SU-DHL-6 (cell line): ENCODE results near the gene LSP1.

ENCODE experiments used
- H2AFZ ChIP-seq: fragments of 200-600 bp; sonication (generic); 2 replicates; pipeline ENCODE4 v1.6.1; 2014; ENCODE audit warnings: low read depth, mild to moderate bottlenecking, moderate library complexity, mixed read lengths, antibody characterized with exemption, low read length; ENCODE audit not compliant: severe bottlenecking
- H3F3A ChIP-seq: fragments of 200-600 bp; shearing (Covaris generic); 2 replicates; pipeline ENCODE4 v1.6.0; 2016; ENCODE audit warnings: antibody characterized with exemption, mild to moderate bottlenecking; ENCODE audit not compliant: insufficient read depth
- H3K27ac ChIP-seq: fragments of 200-600 bp; sonication (generic); 2 replicates; pipeline ENCODE4 v1.5.1; 2016; ENCODE audit warnings: low read depth, mild to moderate bottlenecking, low read length, moderate library complexity, mixed read lengths
- H3K27me3 ChIP-seq: fragments of 200-600 bp; sonication (generic), shearing (Covaris generic); 2 replicates; pipeline ENCODE4 v1.6.0; 2014; ENCODE audit warnings: mild to moderate bottlenecking, low read length
- H3K36me3 ChIP-seq: fragments of 200-600 bp; sonication (generic); 2 replicates; pipeline ENCODE4 v1.6.1; 2014; ENCODE audit warnings: mild to moderate bottlenecking, low read length, mixed read lengths
- H3K4me2 ChIP-seq: fragments of 300-600, 200-600 bp; shearing (Covaris generic), sonication (generic); 2 replicates; pipeline ENCODE4 v1.6.0; 2014; ENCODE audit warnings: low read length, low read depth, mild to moderate bottlenecking; ENCODE audit not compliant: poor library complexity, severe bottlenecking
- H3K4me3 ChIP-seq: fragments of 200-600 bp; sonication (generic); 2 replicates; pipeline ENCODE4 v1.5.1; 2014; ENCODE audit warnings: antibody characterized with exemption, low read length, mild to moderate bottlenecking, mixed read lengths; ENCODE audit not compliant: insufficient read depth, poor library complexity, severe bottlenecking
- H3K79me2 ChIP-seq: fragments of 200-600 bp; sonication (generic); 2 replicates; pipeline ENCODE4 v1.6.1; 2014; ENCODE audit warnings: mild to moderate bottlenecking, low read length, moderate library complexity; ENCODE audit not compliant: insufficient read depth
- H3K9ac ChIP-seq: fragments of 200-600 bp; sonication (generic); 2 replicates; pipeline ENCODE4 v1.7.0; 2014; ENCODE audit warnings: mild to moderate bottlenecking, low read length
- H3K9me2 ChIP-seq: fragments of 200-600 bp; sonication (generic); replicated peaks from 2 replicates; pipeline ENCODE4 v1.6.1; 2014; ENCODE audit warnings: low read length; ENCODE audit not compliant: insufficient read depth
- H3K9me3 ChIP-seq: fragments of 200-600 bp; sonication (generic); 2 replicates; pipeline ENCODE4 v1.6.1; 2014; ENCODE audit warnings: low read length, mixed read lengths; ENCODE audit not compliant: insufficient read depth
- H4K20me1 ChIP-seq: fragments of 200-600 bp; sonication (generic); 2 replicates; pipeline ENCODE4 v1.6.1; 2014; ENCODE audit warnings: low read depth, mild to moderate bottlenecking, antibody characterized with exemption, low read length, moderate library complexity, mixed read lengths
- CTCF ChIP-seq: fragments of 200-600 bp; sonication (generic); IDR thresholded peaks from one replicate; pipeline ENCODE4 v1.5.1; 2017; ENCODE audit warnings: antibody characterized with exemption, mild to moderate bottlenecking, low read length, moderate library complexity; ENCODE audit not compliant: insufficient read depth, poor library complexity, severe bottlenecking
- EZH2phosphoT487 ChIP-seq: fragments of 200-600 bp; sonication (generic), shearing (Covaris generic); conservative IDR thresholded peaks from 2 replicates; pipeline ENCODE4 v1.6.1; 2018; ENCODE audit warnings: mild to moderate bottlenecking, antibody characterized with exemption, low read length, moderate library complexity, mixed read lengths

The LSP1 gene

DNA sequence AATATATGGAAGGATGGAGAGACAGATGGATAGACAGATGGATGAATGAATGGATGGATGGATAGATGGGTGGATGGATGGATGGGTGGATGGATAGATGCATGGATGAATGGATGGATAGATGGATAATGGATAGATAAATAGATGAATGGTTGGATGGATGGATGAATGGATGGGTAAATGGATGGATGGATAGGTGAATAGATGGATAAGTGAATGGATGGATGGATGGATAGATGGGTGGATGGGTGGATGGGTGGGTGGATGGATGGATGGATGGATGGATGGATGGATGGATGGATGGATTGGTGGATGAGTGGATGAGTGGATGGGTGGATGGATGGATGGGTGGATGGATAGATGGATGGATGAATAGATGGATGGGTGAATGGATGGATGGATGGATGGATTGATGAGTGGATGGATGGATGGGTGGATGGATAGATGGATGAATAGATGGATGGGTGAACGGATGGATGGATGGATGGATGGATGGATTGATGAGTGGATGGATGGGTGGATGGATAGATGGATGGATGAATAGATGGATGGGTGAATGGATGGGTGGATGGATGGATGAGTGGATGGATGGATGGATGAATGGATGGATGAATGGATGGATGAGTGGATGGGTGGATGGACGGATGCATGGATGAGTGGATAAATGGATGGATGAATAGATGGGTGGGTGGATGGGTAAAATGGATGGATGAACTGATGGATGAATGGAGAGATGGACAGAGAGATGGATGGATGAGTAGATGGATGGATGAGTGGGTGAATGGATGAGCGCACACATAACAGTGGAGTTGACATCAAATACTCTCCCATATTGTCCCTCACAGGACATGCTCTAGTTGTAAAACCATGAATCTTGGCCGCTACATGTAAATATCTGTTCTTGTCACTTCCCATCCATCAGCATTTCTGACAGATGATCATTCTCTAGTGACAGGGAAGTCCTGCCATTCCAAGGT, 8.8 kb downstream of the LSP1 start:
- no peak for TF ChIP-seq CTCF
- no peak for TF ChIP-seq EZH2phosphoT487
- Histone ChIP-seq H3K9me3 (no peaks in the 10 kb centered on the region), H3K27me3 (no peaks in the 10 kb centered on the region), H3K4me3 (no peak overlapping the region), H4K20me1 (peaks cover 12% of the 10 kb centered on the region; the same call in 1 of the 2 replicates), H3K27ac (no peak overlapping the region), H3K4me2 (no peak overlapping the region), H3K9ac (no peak overlapping the region), H3K9me2 (no peaks in the 10 kb centered on the region), H3K79me2 (peaks cover 3% of the 10 kb centered on the region; the same call in 1 of the 2 replicates), H3K36me3 (no peaks in the 10 kb centered on the region), H3F3A (no peaks in the 10 kb centered on the region), H2AFZ (no peak overlapping the region)

- H3K36me3 ChIP-seq = no peaks in the 10 kb centered on the region
- H3K9me2 ChIP-seq = no peaks in the 10 kb centered on the region
- H3K79me2 ChIP-seq = peaks cover 3% of the 10 kb centered on the region; the same call in 1 of the 2 replicates
- H3K9me3 ChIP-seq = no peaks in the 10 kb centered on the region
- H3F3A ChIP-seq = no peaks in the 10 kb centered on the region
- no peak overlapping the region for H3K4me3 ChIP-seq
- no peak overlapping the region for H2AFZ ChIP-seq
- no peak overlapping the region for H3K27ac ChIP-seq
- no peaks in the 10 kb centered on the region for H3K27me3 ChIP-seq
- peaks cover 12% of the 10 kb centered on the region; the same call in 1 of the 2 replicates for H4K20me1 ChIP-seq
- TF ChIP-seq EZH2phosphoT487 = no peak
- TF ChIP-seq CTCF = no peak
- H3K9ac ChIP-seq = no peak overlapping the region
- H3K4me2 ChIP-seq = no peak overlapping the region
Measured at GRCh38 chr11:1862588-1863351, 9.9 kb downstream of the LSP1 start.

GRCh38 chr11:1863352-1864216, 10.7 kb downstream of the LSP1 start:
- no peaks in the 10 kb centered on the region for H3K9me2 ChIP-seq
- peaks cover 12% of the 10 kb centered on the region; the same call in 1 of the 2 replicates for H4K20me1 ChIP-seq
- TF ChIP-seq EZH2phosphoT487 = no peak
- no peak for TF ChIP-seq CTCF
- H3F3A ChIP-seq = no peaks in the 10 kb centered on the region
- H3K27me3 ChIP-seq = no peaks in the 10 kb centered on the region
- no peaks in the 10 kb centered on the region for H3K36me3 ChIP-seq
- H3K4me3 ChIP-seq = no peak overlapping the region
- H3K4me2 ChIP-seq = no peak overlapping the region
- peaks cover 3% of the 10 kb centered on the region; the same call in 1 of the 2 replicates for H3K79me2 ChIP-seq
- no peak overlapping the region for H3K9ac ChIP-seq
- H3K27ac ChIP-seq = no peak overlapping the region
- H2AFZ ChIP-seq = no peak overlapping the region
- no peaks in the 10 kb centered on the region for H3K9me3 ChIP-seq
